ENCODE measurements around the gene PLCD1. TPM values are rescaled to one million over a fixed set of nuclear protein-coding genes. Genes with fewer than 3 reads are reported as not detected.

Gene PLCD1
- polyA plus RNA-seq, 2 donors: 40.1 to 41.2 TPM

DNA sequence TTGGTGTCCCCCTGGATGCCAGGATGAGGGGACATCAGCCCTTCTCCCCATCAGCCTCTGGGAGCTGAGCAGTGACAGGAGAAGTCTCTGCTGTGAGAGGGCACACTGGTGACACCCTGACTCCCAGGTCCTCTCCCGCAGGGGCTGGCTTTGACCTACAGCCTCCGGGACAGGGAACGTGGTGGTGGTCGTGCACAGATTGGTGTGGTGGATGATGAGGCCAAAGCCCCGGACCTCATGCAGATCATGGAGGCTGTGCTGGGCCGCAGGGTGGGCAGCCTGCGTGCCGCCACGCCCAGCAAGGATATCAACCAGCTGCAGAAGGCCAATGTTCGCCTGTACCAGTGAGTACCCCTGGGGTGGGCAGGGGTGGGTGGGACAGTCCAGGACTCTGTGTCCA, 32.1 kb downstream of the PLCD1 start:
- H3K4me3 ChIP-seq (ENCODE audit: low read depth in 1 of 2, low read length in 2 of 2): no peak overlapping the region
- H3K36me3 ChIP-seq (ENCODE audit: control insufficient read depth in 2 of 2, insufficient read depth in 2 of 2, low read length in 1 of 2): peaks cover 0 to 19% of the 10 kb centered on the region in 2 donors
- WGBS, 2 donors: 90 to 94% methylated on average over 10 of the region's 10 CpGs
- H3K27ac ChIP-seq (ENCODE audit: low read depth in 2 of 2, low read length in 1 of 2): no peak overlapping the region
- peaks cover 0 to 21% of the 10 kb centered on the region in 2 donors for H3K4me1 ChIP-seq (ENCODE audit: control insufficient read depth in 2 of 2, insufficient read depth in 2 of 2, low read length in 1 of 2)
- H3K9me3 ChIP-seq (ENCODE audit: control insufficient read depth in 2 of 2, insufficient read depth in 1 of 2, low read depth in 1 of 2, low read length in 1 of 2): no peaks in the 10 kb centered on the region
- H3K27me3 ChIP-seq (ENCODE audit: control insufficient read depth in 1 of 2, insufficient read depth in 2 of 2, low read length in 2 of 2): no peaks in the 10 kb centered on the region

DNA sequence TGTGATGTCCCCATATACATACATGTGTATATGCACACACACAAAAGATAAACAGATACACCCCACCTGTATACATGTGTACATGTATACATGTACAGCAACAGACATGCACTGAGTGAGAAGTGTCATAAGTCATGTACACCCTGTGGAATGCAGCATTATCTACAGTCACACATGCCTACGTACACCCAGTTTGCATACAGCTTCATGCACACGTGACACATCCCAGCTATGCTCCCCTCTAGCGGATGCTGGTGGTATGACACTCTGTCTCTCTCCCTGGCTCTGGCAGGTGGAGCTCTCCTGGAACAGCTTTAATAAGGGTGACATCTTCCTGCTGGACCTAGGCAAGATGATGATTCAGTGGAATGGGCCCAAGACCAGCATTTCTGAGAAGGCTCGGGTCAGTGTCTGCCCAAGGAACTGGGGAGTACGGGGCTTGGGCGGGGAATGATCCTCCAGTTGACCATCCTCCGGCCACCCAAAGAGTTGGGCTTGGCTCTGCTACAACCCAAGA, 32.6 kb downstream of the PLCD1 start:
- Histone ChIP-seq H3K36me3 (ENCODE audit: control insufficient read depth in 2 of 2, insufficient read depth in 2 of 2, low read length in 1 of 2) (peaks cover 0 to 15% of the 10 kb centered on the region in 2 donors), H3K27ac (ENCODE audit: low read depth in 2 of 2, low read length in 1 of 2) (no peak overlapping the region), H3K4me1 (ENCODE audit: control insufficient read depth in 2 of 2, insufficient read depth in 2 of 2, low read length in 1 of 2) (peaks cover 0 to 26% of the 10 kb centered on the region in 2 donors), H3K4me3 (ENCODE audit: low read depth in 1 of 2, low read length in 2 of 2) (no peak overlapping the region), H3K9me3 (ENCODE audit: control insufficient read depth in 2 of 2, insufficient read depth in 1 of 2, low read depth in 1 of 2, low read length in 1 of 2) (no peaks in the 10 kb centered on the region), H3K27me3 (ENCODE audit: control insufficient read depth in 1 of 2, insufficient read depth in 2 of 2, low read length in 2 of 2) (no peaks in the 10 kb centered on the region)
- WGBS, 2 donors: 45 to 48% methylated on average over 7 of the region's 7 CpGs

DNA sequence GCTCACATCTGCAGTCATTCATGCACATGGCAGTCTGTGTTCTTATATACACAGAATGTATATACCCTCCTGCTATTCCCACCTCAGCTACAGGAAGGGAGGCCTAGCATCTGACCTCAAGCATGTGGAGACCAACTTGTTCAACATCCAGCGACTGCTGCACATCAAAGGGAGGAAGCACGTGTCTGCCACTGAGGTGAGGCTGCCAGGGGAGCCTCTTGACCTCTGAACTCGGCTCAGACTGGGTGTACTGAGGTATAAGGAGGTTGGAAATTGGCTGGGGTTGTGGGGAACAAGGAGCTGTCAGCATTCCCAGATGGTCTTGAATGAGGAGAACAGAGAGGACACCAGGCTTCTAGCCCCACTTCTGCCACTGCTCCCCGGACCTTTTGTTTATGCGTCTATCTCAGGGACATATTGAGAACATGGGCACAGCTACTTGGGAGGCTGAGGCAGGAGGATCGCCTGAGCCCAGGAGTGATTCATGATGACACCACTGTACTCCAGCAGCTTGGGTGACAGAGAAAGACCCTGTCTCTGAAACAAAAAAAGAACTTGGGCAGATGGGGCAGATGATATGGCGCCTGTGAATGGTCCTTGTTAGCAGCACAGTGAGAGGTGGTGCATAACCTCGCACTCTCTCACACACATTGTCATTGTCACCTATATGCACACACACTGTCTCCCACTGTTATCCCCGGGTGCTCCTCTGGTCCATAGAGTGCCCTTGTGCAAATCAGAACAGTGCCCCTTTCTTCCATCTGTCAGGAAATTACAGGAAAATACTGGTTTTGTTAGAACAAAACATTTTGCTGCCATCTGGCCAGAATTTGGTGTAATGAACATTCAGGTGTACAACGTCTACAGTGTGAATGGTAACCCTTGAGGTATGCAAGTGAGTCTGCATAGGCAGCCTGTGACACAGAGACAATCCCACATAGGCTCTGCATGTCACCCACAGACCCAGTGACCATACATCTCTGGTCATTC, 33.5 kb downstream of the PLCD1 start:
- no peaks in the 10 kb centered on the region for H3K27me3 ChIP-seq (ENCODE audit: control insufficient read depth in 1 of 2, insufficient read depth in 2 of 2, low read length in 2 of 2)
- H3K4me3 ChIP-seq (ENCODE audit: low read depth in 1 of 2, low read length in 2 of 2): no peak overlapping the region
- no peaks in the 10 kb centered on the region for H3K9me3 ChIP-seq (ENCODE audit: control insufficient read depth in 2 of 2, insufficient read depth in 1 of 2, low read depth in 1 of 2, low read length in 1 of 2)
- peaks cover 0 to 28% of the 10 kb centered on the region in 2 donors for H3K4me1 ChIP-seq (ENCODE audit: control insufficient read depth in 2 of 2, insufficient read depth in 2 of 2, low read length in 1 of 2)
- peak overlapping the region in 1 of 2 donors; percentile 14 for H3K27ac ChIP-seq (ENCODE audit: low read depth in 2 of 2, low read length in 1 of 2)
- 81 to 82% methylated on average over 10 of the region's 10 CpGs for WGBS, 2 donors
- H3K36me3 ChIP-seq (ENCODE audit: control insufficient read depth in 2 of 2, insufficient read depth in 2 of 2, low read length in 1 of 2): peaks cover 0 to 10% of the 10 kb centered on the region in 2 donors

DNA sequence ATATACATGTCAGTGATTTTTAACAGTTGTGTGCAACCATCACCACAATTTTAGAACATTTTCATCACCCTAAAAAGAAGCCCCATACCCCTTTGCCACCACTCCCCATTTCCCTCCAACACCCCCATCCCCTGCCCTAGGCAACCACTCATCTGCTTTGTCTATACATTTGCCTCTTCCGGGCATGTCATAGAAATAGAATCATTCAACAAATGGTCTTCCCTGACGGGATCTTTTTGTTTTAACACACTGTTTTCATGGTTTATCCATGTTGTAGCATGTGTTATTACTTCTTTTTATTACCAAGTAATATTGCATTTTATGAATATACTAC, 34.8 kb downstream of the PLCD1 start:
- H3K27me3 ChIP-seq (ENCODE audit: control insufficient read depth in 1 of 2, insufficient read depth in 2 of 2, low read length in 2 of 2): no peaks in the 10 kb centered on the region
- peaks cover 0 to 10% of the 10 kb centered on the region in 2 donors for H3K36me3 ChIP-seq (ENCODE audit: control insufficient read depth in 2 of 2, insufficient read depth in 2 of 2, low read length in 1 of 2)
- H3K4me3 ChIP-seq (ENCODE audit: low read depth in 1 of 2, low read length in 2 of 2): peak overlapping the region; percentile 73 to 81
- H3K27ac ChIP-seq (ENCODE audit: low read depth in 2 of 2, low read length in 1 of 2): peak overlapping the region in 1 of 2 donors; percentile 83
- no peaks in the 10 kb centered on the region for H3K9me3 ChIP-seq (ENCODE audit: control insufficient read depth in 2 of 2, insufficient read depth in 1 of 2, low read depth in 1 of 2, low read length in 1 of 2)
- peaks cover 0 to 32% of the 10 kb centered on the region in 2 donors for H3K4me1 ChIP-seq (ENCODE audit: control insufficient read depth in 2 of 2, insufficient read depth in 2 of 2, low read length in 1 of 2)
- 12 to 26% methylated on average over 2 of the region's 2 CpGs for WGBS, 2 donors

DNA sequence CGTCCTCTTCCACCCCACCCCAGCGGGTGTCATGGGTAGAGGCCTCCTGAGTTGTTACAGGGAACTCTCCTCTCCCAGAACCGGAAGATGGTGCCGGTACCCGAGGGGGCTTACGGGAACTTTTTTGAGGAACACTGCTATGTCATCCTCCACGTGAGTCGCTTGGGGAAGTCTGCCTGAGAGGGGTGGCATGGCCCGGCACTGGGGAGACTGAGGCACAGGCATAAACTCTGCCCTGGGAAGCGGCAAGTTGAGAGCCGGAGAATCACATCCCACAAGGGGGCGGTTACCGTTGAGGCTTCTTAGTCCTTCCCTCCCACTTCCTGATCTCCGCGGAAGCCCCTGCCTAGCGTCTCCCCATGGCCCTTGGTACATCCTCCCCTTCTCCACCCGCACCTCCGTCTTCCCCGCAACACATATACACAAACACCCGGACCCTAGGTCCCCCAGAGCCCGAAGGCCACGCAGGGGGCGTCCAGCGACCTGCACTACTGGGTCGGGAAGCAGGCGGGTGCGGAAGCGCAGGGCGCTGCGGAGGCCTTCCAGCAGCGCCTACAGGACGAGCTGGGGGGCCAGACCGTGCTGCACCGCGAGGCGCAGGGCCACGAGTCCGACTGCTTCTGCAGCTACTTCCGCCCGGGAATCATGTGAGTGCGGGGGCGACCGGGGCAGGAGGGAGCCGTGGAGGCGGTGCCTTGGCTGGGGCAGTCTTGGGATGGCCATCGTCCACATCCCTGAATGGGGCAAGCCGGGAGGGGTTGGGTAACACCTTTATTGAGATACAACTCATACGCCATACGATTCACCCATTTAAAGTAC, 35.4 kb downstream of the PLCD1 start:
- peak overlapping the region; percentile 73 to 81 for H3K4me3 ChIP-seq (ENCODE audit: low read depth in 1 of 2, low read length in 2 of 2)
- H3K27ac ChIP-seq (ENCODE audit: low read depth in 2 of 2, low read length in 1 of 2): peak overlapping the region; percentile 83 to 85
- H3K36me3 ChIP-seq (ENCODE audit: control insufficient read depth in 2 of 2, insufficient read depth in 2 of 2, low read length in 1 of 2): peaks cover 0 to 6% of the 10 kb centered on the region in 2 donors
- WGBS, 2 donors: 2 to 11% methylated on average over 48 to 49 of the region's 49 CpGs
- no peaks in the 10 kb centered on the region for H3K27me3 ChIP-seq (ENCODE audit: control insufficient read depth in 1 of 2, insufficient read depth in 2 of 2, low read length in 2 of 2)
- H3K4me1 ChIP-seq (ENCODE audit: control insufficient read depth in 2 of 2, insufficient read depth in 2 of 2, low read length in 1 of 2): peaks cover 0 to 32% of the 10 kb centered on the region in 2 donors
- no peaks in the 10 kb centered on the region for H3K9me3 ChIP-seq (ENCODE audit: control insufficient read depth in 2 of 2, insufficient read depth in 1 of 2, low read depth in 1 of 2, low read length in 1 of 2)

DNA sequence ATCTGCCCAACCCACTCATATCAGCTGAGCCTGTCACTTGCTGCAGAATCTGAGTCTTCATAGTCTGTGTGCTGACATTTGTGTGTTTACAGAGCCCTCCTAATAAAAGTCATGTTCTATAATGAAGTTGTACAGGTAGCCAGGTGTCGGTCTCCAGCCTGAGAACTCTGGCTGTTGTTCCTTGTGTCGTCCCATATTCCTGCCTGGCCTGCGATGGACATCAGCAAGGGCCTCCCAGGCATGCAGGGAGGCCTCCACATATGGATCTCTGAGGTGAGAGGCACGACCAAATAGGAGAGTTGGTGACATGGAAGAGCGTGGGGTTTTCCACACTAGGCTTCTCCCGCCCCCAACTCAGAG, 36.0 kb downstream of the PLCD1 start:
- Histone ChIP-seq H3K4me3 (ENCODE audit: low read depth in 1 of 2, low read length in 2 of 2) (peak overlapping the region; percentile 73 to 81), H3K27ac (ENCODE audit: low read depth in 2 of 2, low read length in 1 of 2) (peak overlapping the region; percentile 83 to 85), H3K27me3 (ENCODE audit: control insufficient read depth in 1 of 2, insufficient read depth in 2 of 2, low read length in 2 of 2) (no peaks in the 10 kb centered on the region), H3K9me3 (ENCODE audit: control insufficient read depth in 2 of 2, insufficient read depth in 1 of 2, low read depth in 1 of 2, low read length in 1 of 2) (no peaks in the 10 kb centered on the region), H3K36me3 (ENCODE audit: control insufficient read depth in 2 of 2, insufficient read depth in 2 of 2, low read length in 1 of 2) (peaks cover 0 to 6% of the 10 kb centered on the region in 2 donors), H3K4me1 (ENCODE audit: control insufficient read depth in 2 of 2, insufficient read depth in 2 of 2, low read length in 1 of 2) (peaks cover 0 to 29% of the 10 kb centered on the region in 2 donors)
- WGBS, 2 donors: 48 to 55% methylated on average over 6 of the region's 6 CpGs

DNA sequence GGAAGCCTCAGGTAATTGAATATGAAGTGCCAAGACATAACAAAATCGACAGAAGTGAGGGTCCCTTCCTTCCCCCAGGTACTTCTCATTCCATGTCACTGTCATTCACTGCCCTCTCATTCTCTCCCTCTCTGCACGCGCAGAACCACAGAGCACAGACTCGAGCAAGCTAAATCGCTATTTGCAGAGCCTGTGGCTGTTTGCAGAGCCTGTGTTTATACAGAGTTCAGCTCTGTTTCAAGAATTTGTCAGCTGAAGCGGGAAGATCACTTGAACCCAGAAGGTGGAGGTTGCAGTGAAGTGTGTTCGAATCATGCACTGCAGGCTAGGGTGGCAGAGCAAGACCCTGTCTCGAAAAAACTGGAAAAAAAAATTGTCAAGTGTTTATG, 36.4 kb downstream of the PLCD1 start:
- H3K27ac ChIP-seq (ENCODE audit: low read depth in 2 of 2, low read length in 1 of 2): peak overlapping the region; percentile 83 to 85
- 61 to 77% methylated on average over 8 of the region's 8 CpGs for WGBS, 2 donors
- H3K4me1 ChIP-seq (ENCODE audit: control insufficient read depth in 2 of 2, insufficient read depth in 2 of 2, low read length in 1 of 2): peaks cover 0 to 26% of the 10 kb centered on the region in 2 donors
- no peaks in the 10 kb centered on the region for H3K9me3 ChIP-seq (ENCODE audit: control insufficient read depth in 2 of 2, insufficient read depth in 1 of 2, low read depth in 1 of 2, low read length in 1 of 2)
- no peaks in the 10 kb centered on the region for H3K27me3 ChIP-seq (ENCODE audit: control insufficient read depth in 1 of 2, insufficient read depth in 2 of 2, low read length in 2 of 2)
- H3K4me3 ChIP-seq (ENCODE audit: low read depth in 1 of 2, low read length in 2 of 2): no peak overlapping the region
- peaks cover 0 to 6% of the 10 kb centered on the region in 2 donors for H3K36me3 ChIP-seq (ENCODE audit: control insufficient read depth in 2 of 2, insufficient read depth in 2 of 2, low read length in 1 of 2)

DNA sequence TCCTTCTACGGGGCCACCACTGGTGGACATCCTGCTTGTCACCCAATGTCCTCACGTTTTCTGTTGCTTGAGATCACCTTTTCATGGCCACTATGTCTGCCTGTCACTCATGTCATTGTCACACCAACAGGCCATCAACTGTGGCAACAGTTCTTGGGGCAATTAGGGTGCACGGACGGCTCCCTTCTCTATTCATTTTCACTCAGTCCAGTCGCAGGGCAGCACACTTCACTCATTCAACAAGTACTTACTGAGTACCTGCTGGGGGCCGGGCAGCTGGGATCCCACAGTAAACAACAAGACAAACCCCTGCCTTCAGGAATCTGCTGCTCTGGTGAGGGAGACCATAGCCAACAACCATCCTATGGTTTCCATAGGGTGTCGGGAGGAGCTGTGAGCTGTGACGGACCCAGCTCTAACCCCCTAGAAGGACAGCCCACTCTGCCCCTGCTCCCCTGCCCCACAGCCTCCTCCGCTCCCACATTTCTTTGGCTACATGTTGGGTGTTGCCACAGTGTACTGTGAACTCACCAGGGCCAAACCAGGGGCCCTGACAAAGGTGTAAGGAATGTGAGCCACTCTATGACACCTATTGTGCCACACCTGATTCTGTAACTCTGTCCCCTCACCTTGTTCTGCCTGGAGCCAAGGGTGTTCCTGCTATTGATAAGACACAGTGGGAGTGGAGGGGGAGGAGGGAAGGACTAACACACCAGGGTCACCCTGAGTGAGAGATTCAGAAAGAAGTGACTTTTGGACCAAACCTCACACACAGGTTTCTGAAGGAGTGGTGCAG, 37.0 kb downstream of the PLCD1 start:
- Histone ChIP-seq H3K9me3 (ENCODE audit: control insufficient read depth in 2 of 2, insufficient read depth in 1 of 2, low read depth in 1 of 2, low read length in 1 of 2) (no peaks in the 10 kb centered on the region), H3K4me1 (ENCODE audit: control insufficient read depth in 2 of 2, insufficient read depth in 2 of 2, low read length in 1 of 2) (peaks cover 0 to 29% of the 10 kb centered on the region in 2 donors), H3K36me3 (ENCODE audit: control insufficient read depth in 2 of 2, insufficient read depth in 2 of 2, low read length in 1 of 2) (peaks cover 0 to 6% of the 10 kb centered on the region in 2 donors), H3K4me3 (ENCODE audit: low read depth in 1 of 2, low read length in 2 of 2) (no peak overlapping the region), H3K27me3 (ENCODE audit: control insufficient read depth in 1 of 2, insufficient read depth in 2 of 2, low read length in 2 of 2) (no peaks in the 10 kb centered on the region), H3K27ac (ENCODE audit: low read depth in 2 of 2, low read length in 1 of 2) (peak overlapping the region; percentile 62 to 83)
- 82 to 89% methylated on average over 9 of the region's 9 CpGs for WGBS, 2 donors

DNA sequence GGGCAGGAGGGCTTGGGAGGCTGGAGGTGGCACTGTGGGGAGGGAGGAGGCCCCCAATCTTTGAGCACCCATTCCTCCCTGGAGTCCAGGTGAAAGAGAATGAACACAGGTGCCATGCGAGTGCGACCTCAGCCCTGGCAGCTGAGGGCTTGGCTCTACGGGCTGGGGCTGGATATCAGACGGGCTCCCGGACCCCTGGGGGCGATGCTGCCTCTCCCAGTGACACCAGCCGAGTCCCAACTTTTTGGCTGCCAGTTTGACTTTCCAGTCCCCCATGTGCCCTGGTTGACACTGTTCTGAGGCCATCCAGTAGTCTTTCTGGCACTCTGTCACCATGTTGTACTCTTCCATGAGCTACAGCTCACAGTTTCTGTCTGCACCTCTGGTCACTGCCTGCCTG, 37.6 kb downstream of the PLCD1 start:
- Histone ChIP-seq H3K4me1 (ENCODE audit: control insufficient read depth in 2 of 2, insufficient read depth in 2 of 2, low read length in 1 of 2) (peaks cover 3 to 30% of the 10 kb centered on the region in 2 donors), H3K9me3 (ENCODE audit: control insufficient read depth in 2 of 2, insufficient read depth in 1 of 2, low read depth in 1 of 2, low read length in 1 of 2) (no peaks in the 10 kb centered on the region), H3K27ac (ENCODE audit: low read depth in 2 of 2, low read length in 1 of 2) (peak overlapping the region in 1 of 2 donors; percentile 27), H3K27me3 (ENCODE audit: control insufficient read depth in 1 of 2, insufficient read depth in 2 of 2, low read length in 2 of 2) (no peaks in the 10 kb centered on the region), H3K4me3 (ENCODE audit: low read depth in 1 of 2, low read length in 2 of 2) (no peak overlapping the region), H3K36me3 (ENCODE audit: control insufficient read depth in 2 of 2, insufficient read depth in 2 of 2, low read length in 1 of 2) (peaks cover 0 to 6% of the 10 kb centered on the region in 2 donors)
- 80 to 86% methylated on average over 7 of the region's 7 CpGs for WGBS, 2 donors

Data from esophagus (tissue), 2 donors.